Choroid plexus epithelial cell (primary cell): Measurements from ENCODE around the gene MANSC4.

Experiments
- DNase-seq: peaks from one replicate; pipeline ENCODE4 v3.0.0-alpha.2; 2010; ENCODE audit warnings: low read depth
- H3K4me3 ChIP-seq: 2 replicates; pipeline ENCODE4 v1.5.1; 2011; ENCODE audit warnings: low read depth, mild to moderate bottlenecking, control low read depth, low read length, moderate library complexity
- CTCF ChIP-seq: conservative IDR thresholded peaks from 2 replicates; pipeline ENCODE4 v1.5.1; 2011; ENCODE audit warnings: low read depth, mild to moderate bottlenecking, control low read depth, inconsistent platforms, low read length, moderate library complexity

MANSC4 gene

GRCh38 chr12:27787559-27787958 lies 7.5 kb upstream of the MANSC4 start:
- no peak overlapping the region for H3K4me3 ChIP-seq
- DNase-seq = peak; percentile 22
- no peak for TF ChIP-seq CTCF

DNA sequence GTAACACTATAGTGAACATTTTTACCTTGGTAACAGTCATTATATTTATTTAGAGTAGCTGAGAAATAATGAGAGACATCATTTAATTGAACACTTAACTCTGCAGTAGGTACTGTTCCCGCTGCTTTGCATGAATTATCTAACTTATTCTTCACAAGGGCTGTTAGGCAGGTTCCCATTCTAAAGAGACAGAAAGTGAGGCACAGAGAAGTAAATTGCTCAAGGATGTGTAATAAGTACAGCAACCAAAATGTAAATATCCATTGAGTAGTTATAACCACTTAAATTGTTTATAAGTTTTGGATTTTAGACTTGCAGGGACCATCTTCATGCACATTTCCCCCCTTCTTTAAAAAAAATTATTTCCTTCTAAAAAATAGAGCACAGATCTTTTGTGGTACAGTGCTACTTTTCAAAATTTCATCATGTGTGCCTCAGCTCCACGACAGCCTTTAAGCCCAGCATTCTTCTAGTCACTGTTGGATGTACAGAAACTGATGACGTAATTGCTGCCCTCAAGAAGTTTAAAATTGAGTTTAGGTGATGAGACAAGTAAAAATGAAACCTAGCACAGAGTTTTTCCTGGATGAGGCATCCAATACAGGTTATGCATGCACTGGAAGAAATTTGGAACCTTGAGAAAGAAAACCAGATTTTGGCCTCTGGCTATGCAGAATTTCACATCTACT lies 6.0 kb upstream of the MANSC4 start:
- no peak for TF ChIP-seq CTCF
- H3K4me3 ChIP-seq = no peak overlapping the region
- DNase-seq = peak; percentile 77

GRCh38 chr12:27782481-27782880 lies 2.4 kb upstream of the MANSC4 start:
- no peak overlapping the region for H3K4me3 ChIP-seq
- TF ChIP-seq CTCF = no peak
- no peak for DNase-seq

DNA sequence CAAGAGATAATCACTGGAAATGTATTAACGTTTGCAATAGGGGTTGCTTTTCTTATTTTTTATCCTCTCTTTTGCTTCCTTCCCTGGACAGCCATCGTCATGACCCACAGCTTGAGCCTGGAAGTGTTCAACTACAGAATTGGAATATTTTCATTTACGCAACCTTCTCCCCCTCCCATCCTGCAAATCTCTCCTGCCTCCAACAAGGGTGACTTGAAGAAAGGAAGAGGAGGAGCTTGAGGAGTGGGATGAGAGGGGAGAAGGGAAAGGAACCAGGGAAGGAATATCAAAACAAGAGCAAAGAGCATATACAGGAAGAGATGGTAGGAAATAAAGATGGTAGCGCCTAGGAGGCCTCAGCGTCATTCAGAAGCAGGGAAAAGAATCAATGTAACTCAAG lies 1.6 kb upstream of the MANSC4 start:
- H3K4me3 ChIP-seq = peak overlapping the region; percentile 75
- DNase-seq = peak; percentile 49
- no peak for TF ChIP-seq CTCF

DNA sequence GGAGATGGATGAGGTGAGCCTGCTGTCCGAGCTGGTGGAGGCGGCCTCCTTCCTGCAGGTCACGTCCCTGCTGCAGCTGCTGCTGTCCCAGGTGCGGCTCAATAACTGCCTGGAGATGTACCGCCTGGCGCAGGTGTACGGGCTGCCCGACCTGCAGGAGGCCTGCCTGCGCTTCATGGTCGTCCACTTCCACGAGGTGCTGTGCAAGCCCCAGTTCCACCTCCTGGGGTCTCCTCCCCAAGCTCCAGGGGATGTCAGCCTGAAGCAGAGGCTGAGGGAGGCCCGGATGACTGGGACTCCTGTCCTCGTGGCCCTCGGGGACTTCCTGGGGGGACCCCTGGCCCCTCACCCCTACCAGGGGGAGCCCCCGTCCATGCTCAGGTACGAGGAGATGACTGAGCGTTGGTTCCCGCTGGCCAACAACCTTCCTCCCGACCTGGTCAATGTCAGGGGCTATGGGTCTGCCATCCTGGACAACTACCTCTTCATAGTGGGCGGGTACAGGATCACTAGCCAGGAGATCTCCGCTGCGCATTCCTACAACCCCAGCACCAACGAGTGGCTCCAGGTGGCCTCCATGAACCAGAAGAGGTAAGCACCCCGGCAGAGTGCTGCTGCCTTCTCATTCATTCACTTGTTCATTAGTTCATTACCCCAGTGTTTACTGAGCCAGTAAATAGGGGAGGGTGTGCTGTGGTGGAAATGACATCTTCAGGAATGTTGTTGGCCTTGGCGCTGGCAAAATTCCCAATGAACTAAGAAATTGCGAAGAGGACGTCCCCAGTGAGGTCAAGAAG lies 774 bp upstream of the MANSC4 start:
- H3K4me3 ChIP-seq = peak overlapping the region; percentile 75
- peak; percentile 50 for DNase-seq
- TF ChIP-seq CTCF = no peak

DNA sequence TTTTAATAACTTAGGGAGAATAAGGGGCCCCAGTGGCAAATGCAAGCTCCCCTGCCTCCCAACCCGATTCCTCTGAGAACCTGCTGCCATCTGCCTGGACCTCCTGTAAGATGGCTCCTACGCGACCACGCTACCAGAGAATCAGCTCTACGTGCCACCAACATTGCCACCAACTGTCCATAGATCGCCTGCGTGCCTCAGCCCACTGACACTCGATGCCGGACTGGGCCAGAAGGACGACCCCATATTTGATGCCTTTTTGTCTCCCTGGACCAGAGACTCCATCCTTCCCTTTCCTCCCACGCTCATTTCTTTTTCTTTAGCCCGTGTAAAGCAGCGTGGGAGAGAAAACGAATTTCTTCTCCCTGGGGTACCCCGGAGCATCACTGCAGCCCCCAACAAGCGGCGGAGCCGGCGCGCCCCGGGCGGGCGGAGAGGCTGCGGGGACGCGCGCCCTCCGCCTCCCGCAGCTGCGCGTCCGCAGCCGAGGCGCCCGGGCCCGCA lies 568 bp downstream of the MANSC4 start:
- H3K4me3 ChIP-seq = peak overlapping the region; percentile 75
- peak; percentile 9 for DNase-seq
- TF ChIP-seq CTCF = no peak

GRCh38 chr12:27778206-27778605 lies 1.8 kb downstream of the MANSC4 start:
- no peak overlapping the region for H3K4me3 ChIP-seq
- no peak for TF ChIP-seq CTCF

More at GRCh38 chr12:27778206-27778605, 1.8 kb downstream of the MANSC4 start:
- peak; percentile 26 for DNase-seq
